ENCODE results near the gene KDSR.
A peak's percentile ranks its signal among the peaks of the same experiment; 100 is the strongest.

The KDSR gene

GRCh38 chr18:63303547-63303946 lies 63.5 kb downstream of the KDSR start:
- no peak for DNase-seq

- DNase-seq, result no peak
Measured at GRCh38 chr18:63302636-63303405, 64.2 kb downstream of the KDSR start.

- no peak for DNase-seq
Measured at GRCh38 chr18:63302220-63302619, 64.8 kb downstream of the KDSR start.

GRCh38 chr18:63301434-63301833 lies 65.6 kb downstream of the KDSR start:
- no peak for DNase-seq

GRCh38 chr18:63299837-63300745 lies 66.9 kb downstream of the KDSR start:
- DNase-seq, result no peak

GRCh38 chr18:63298400-63299365 lies 68.3 kb downstream of the KDSR start:
- DNase-seq, result no peak

- peak; percentile 91 to 94 for DNase-seq
Measured at GRCh38 chr18:63297687-63298399, 69.2 kb downstream of the KDSR start.

GRCh38 chr18:63293935-63294334 lies 73.1 kb downstream of the KDSR start:
- DNase-seq, result no peak

GRCh38 chr18:63292831-63293683 lies 73.9 kb downstream of the KDSR start:
- DNase-seq, result no peak

GRCh38 chr18:63291278-63291677 lies 75.7 kb downstream of the KDSR start:
- no peak for DNase-seq

- DNase-seq, result no peak
Measured at GRCh38 chr18:63290821-63291200, 76.2 kb downstream of the KDSR start.

- no peak for DNase-seq
Measured at GRCh38 chr18:63290166-63290820, 76.7 kb downstream of the KDSR start.

- DNase-seq, result no peak
Measured at GRCh38 chr18:63288311-63288710, 78.7 kb downstream of the KDSR start.

GRCh38 chr18:63287691-63288220 lies 79.2 kb downstream of the KDSR start:
- no peak for DNase-seq

- no peak for DNase-seq
Measured at GRCh38 chr18:63286926-63287325, 80.1 kb downstream of the KDSR start.

- DNase-seq, result peak; percentile 31 to 69
Measured at GRCh38 chr18:63284827-63285733, 81.9 kb downstream of the KDSR start.

GRCh38 chr18:63284173-63284799 lies 82.7 kb downstream of the KDSR start:
- peak in 1 of 2 experiments; percentile 25 for DNase-seq

GRCh38 chr18:63283305-63284094 lies 83.5 kb downstream of the KDSR start:
- no peak for DNase-seq

Measured in NCI-H526 (cell line).